ENCODE measurements around the gene ATP6AP1.

The ATP6AP1 gene

DNA sequence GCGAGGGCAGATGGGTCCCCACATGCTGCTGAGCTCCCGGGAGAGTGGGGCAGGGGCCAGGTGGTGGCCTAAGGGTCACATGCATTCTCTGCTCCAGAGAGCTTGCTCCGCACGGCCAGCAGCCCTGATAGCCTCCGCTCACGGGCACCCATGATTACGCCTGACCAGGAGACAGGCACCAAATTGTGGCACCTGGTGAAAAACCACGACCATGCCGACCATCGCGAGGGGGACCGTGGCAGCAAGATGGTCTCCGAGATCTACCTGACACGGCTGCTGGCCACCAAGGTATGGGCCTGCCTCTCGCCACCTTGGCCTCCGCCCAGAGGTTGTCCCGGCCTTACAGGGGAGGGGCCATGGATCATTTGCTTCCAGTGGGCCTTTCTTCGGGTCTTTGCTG is 41.4 kb downstream of the ATP6AP1 start:
- TF ChIP-seq ZNF776 (tag by site-specific recombination; IDR thresholded peaks at IDR 0.05; ENCODE audit: borderline replicate concordance) (no peak), SCRT1 (tag by site-specific recombination; IDR thresholded peaks at IDR 0.05; ENCODE audit: borderline replicate concordance) (no peak), ZNF792 (tag by site-specific recombination; IDR thresholded peaks at IDR 0.05) (no peak), MYNN (tag by site-specific recombination; IDR thresholded peaks at IDR 0.05; ENCODE audit: borderline replicate concordance) (no peak), ZNF521 (tag by site-specific recombination; IDR thresholded peaks at IDR 0.05) (no peak), ZNF114 (tag by site-specific recombination; IDR thresholded peaks at IDR 0.05) (no peak), EGR2 (tag by site-specific recombination; IDR thresholded peaks at IDR 0.05; ENCODE audit: low read depth) (no peak), ZNF654 (tag by site-specific recombination; IDR thresholded peaks at IDR 0.05; ENCODE audit: low read depth) (no peak), ZNF548 (tag by site-specific recombination; IDR thresholded peaks at IDR 0.05) (no peak), ZNF221 (tag by site-specific recombination; IDR thresholded peaks at IDR 0.05; ENCODE audit: borderline replicate concordance) (no peak), ZNF416 (tag by site-specific recombination; IDR thresholded peaks at IDR 0.05) (no peak), ZNF433 (tag by site-specific recombination; IDR thresholded peaks at IDR 0.05; ENCODE audit: low read depth) (no peak), ZNF248 (tag by site-specific recombination; IDR thresholded peaks at IDR 0.05) (no peak)
- TF ChIP-seq, protein P1, sequence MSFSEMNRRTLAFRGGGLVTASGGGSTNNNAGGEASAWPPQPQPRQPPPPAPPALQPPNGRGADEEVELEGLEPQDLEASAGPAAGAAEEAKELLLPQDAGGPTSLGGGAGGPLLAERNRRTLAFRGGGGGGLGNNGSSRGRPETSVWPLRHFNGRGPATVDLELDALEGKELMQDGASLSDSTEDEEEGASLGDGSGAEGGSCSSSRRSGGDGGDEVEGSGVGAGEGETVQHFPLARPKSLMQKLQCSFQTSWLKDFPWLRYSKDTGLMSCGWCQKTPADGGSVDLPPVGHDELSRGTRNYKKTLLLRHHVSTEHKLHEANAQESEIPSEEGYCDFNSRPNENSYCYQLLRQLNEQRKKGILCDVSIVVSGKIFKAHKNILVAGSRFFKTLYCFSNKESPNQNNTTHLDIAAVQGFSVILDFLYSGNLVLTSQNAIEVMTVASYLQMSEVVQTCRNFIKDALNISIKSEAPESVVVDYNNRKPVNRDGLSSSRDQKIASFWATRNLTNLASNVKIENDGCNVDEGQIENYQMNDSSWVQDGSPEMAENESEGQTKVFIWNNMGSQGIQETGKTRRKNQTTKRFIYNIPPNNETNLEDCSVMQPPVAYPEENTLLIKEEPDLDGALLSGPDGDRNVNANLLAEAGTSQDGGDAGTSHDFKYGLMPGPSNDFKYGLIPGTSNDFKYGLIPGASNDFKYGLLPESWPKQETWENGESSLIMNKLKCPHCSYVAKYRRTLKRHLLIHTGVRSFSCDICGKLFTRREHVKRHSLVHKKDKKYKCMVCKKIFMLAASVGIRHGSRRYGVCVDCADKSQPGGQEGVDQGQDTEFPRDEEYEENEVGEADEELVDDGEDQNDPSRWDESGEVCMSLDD (tag by site-specific recombination; IDR thresholded peaks at IDR 0.05) = no peak
- TF ChIP-seq, protein P2, sequence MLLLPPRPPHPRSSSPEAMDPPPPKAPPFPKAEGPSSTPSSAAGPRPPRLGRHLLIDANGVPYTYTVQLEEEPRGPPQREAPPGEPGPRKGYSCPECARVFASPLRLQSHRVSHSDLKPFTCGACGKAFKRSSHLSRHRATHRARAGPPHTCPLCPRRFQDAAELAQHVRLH (tag by site-specific recombination; IDR thresholded peaks at IDR 0.05) = no peak
- TF ChIP-seq, protein P3, sequence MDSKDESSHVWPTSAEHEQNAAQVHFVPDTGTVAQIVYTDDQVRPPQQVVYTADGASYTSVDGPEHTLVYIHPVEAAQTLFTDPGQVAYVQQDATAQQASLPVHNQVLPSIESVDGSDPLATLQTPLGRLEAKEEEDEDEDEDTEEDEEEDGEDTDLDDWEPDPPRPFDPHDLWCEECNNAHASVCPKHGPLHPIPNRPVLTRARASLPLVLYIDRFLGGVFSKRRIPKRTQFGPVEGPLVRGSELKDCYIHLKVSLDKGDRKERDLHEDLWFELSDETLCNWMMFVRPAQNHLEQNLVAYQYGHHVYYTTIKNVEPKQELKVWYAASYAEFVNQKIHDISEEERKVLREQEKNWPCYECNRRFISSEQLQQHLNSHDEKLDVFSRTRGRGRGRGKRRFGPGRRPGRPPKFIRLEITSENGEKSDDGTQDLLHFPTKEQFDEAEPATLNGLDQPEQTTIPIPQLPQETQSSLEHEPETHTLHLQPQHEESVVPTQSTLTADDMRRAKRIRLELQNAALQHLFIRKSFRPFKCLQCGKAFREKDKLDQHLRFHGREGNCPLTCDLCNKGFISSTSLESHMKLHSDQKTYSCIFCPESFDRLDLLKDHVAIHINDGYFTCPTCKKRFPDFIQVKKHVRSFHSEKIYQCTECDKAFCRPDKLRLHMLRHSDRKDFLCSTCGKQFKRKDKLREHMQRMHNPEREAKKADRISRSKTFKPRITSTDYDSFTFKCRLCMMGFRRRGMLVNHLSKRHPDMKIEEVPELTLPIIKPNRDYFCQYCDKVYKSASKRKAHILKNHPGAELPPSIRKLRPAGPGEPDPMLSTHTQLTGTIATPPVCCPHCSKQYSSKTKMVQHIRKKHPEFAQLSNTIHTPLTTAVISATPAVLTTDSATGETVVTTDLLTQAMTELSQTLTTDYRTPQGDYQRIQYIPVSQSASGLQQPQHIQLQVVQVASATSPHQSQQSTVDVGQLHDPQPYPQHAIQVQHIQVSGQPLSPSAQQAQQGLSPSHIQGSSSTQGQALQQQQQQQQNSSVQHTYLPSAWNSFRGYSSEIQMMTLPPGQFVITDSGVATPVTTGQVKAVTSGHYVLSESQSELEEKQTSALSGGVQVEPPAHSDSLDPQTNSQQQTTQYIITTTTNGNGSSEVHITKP (tag by site-specific recombination; IDR thresholded peaks at IDR 0.05) = no peak
- TF ChIP-seq, protein P4, sequence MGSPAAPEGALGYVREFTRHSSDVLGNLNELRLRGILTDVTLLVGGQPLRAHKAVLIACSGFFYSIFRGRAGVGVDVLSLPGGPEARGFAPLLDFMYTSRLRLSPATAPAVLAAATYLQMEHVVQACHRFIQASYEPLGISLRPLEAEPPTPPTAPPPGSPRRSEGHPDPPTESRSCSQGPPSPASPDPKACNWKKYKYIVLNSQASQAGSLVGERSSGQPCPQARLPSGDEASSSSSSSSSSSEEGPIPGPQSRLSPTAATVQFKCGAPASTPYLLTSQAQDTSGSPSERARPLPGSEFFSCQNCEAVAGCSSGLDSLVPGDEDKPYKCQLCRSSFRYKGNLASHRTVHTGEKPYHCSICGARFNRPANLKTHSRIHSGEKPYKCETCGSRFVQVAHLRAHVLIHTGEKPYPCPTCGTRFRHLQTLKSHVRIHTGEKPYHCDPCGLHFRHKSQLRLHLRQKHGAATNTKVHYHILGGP (tag by site-specific recombination; IDR thresholded peaks at IDR 0.05) = no peak
- TF ChIP-seq, protein P5, sequence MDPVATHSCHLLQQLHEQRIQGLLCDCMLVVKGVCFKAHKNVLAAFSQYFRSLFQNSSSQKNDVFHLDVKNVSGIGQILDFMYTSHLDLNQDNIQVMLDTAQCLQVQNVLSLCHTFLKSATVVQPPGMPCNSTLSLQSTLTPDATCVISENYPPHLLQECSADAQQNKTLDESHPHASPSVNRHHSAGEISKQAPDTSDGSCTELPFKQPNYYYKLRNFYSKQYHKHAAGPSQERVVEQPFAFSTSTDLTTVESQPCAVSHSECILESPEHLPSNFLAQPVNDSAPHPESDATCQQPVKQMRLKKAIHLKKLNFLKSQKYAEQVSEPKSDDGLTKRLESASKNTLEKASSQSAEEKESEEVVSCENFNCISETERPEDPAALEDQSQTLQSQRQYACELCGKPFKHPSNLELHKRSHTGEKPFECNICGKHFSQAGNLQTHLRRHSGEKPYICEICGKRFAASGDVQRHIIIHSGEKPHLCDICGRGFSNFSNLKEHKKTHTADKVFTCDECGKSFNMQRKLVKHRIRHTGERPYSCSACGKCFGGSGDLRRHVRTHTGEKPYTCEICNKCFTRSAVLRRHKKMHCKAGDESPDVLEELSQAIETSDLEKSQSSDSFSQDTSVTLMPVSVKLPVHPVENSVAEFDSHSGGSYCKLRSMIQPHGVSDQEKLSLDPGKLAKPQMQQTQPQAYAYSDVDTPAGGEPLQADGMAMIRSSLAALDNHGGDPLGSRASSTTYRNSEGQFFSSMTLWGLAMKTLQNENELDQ (tag by site-specific recombination; IDR thresholded peaks at IDR 0.05; ENCODE audit: low read depth) = no peak
- Histone ChIP-seq H3K4me1 (ENCODE audit: control insufficient read depth, insufficient read depth, low read length) (no peaks in the 10 kb centered on the region), H3K36me3 (ENCODE audit: control insufficient read depth in 2 of 2, insufficient read depth in 1 of 2, low read length in 2 of 2) (peaks cover 0 to 82% of the 10 kb centered on the region in 2 experiments; a peak in 2 of 3 replicates), H3K4me3 (ENCODE audit: low read depth, low read length) (no peak overlapping the region), H3K27ac (ENCODE audit: extremely low read depth, low read depth, low read length) (no peak overlapping the region), H3K9me3 (ENCODE audit: control insufficient read depth, insufficient read depth, low read depth, low read length) (no peaks in the 10 kb centered on the region)
- ChIA-PET CTCF (no interaction called here), POLR2A (interaction anchor here (0.5 kb wide), 1 partner anchor 53 kb away, joined by 3 read pairs; no protein-coding TSS in a partner anchor)
